Gastroesophageal sphincter (tissue), 3 donors: ENCODE measurements around the gene BRD8.

Experiments
- EP300 ChIP-seq: sonication (generic); formaldehyde crosslinking; IDR thresholded peaks from one replicate; pipeline ENCODE4 v1.6.1; 2017; ENCODE audit warnings: antibody characterized with exemption, mild to moderate bottlenecking
- POLR2A ChIP-seq, 2 donors: fragments of 450-650 bp; IDR thresholded peaks; one replicate each; pipeline ENCODE4 v1.6.1; 2017; ENCODE audit warnings: antibody characterized with exemption in 2 of 2, mild to moderate bottlenecking in 2 of 2, moderate library complexity in 1 of 2
- POLR2AphosphoS5 ChIP-seq: sonication (generic); formaldehyde crosslinking; IDR thresholded peaks from one replicate; pipeline ENCODE4 v1.6.1; 2017; ENCODE audit warnings: antibody characterized with exemption
- TF ChIP-seq, protein P1 (sequence below), 4 experiments: fragments of 200-600 bp in 2 of 4; fragments of 450-650 bp in 2 of 4; sonication (generic) in 1 of 4; IDR thresholded peaks; one replicate each; pipeline ENCODE4 v1.5.1; 2017 to 2019; ENCODE audit warnings: antibody characterized with exemption in 4 of 4, mild to moderate bottlenecking in 2 of 4, moderate library complexity in 2 of 4

DNA sequence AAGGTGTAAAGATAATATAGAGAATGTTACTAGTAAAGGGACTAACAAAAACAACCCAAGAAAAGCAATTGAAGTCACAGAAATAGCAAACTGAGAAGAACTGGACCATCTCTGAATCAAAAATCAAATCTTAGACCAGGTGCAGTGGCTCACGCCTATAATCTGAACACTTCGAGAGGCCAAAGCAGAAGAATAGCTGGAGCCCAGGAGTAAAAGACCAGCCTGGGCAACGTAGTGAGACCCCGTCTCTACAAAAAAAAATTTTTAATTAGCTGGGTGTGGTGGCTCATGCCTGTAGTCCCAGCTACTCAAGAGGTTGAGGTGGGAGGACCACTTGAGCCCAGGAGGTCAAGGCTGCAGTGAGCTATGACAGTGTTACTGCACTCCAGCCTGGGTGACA lies 67.2 kb downstream of the BRD8 start:
- TF ChIP-seq POLR2A (IDR thresholded peaks at IDR 0.05) (no peak), POLR2AphosphoS5 (no peak), EP300 (no peak)
- TF ChIP-seq, protein P1, sequence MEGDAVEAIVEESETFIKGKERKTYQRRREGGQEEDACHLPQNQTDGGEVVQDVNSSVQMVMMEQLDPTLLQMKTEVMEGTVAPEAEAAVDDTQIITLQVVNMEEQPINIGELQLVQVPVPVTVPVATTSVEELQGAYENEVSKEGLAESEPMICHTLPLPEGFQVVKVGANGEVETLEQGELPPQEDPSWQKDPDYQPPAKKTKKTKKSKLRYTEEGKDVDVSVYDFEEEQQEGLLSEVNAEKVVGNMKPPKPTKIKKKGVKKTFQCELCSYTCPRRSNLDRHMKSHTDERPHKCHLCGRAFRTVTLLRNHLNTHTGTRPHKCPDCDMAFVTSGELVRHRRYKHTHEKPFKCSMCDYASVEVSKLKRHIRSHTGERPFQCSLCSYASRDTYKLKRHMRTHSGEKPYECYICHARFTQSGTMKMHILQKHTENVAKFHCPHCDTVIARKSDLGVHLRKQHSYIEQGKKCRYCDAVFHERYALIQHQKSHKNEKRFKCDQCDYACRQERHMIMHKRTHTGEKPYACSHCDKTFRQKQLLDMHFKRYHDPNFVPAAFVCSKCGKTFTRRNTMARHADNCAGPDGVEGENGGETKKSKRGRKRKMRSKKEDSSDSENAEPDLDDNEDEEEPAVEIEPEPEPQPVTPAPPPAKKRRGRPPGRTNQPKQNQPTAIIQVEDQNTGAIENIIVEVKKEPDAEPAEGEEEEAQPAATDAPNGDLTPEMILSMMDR (IDR thresholded peaks at IDR 0.05) = no peak
